ENCODE results near the gene MUC21. TPM values are rescaled to one million over a fixed set of nuclear protein-coding genes. Genes with fewer than 3 reads are reported as not detected.

MUC21 gene
- polyA plus RNA-seq, 1 of the 3 experiments (the other 2 are of a cell fraction) = not detected

- Histone ChIP-seq H3K27me3 (ENCODE audit: insufficient read depth) (peaks cover 11% of the 10 kb centered on the region; the same call in 1 of the 2 replicates), H3K79me2 (ENCODE audit: insufficient read depth) (no peaks in the 10 kb centered on the region), H3K9me3 (no peaks in the 10 kb centered on the region), H3K27ac (ENCODE audit: low read depth in 2 of 2, low read length in 1 of 2) (no peak overlapping the region), H3K9ac (no peak overlapping the region), H3K4me3 (ENCODE audit: low read depth in 2 of 2, low read length in 1 of 2) (peak overlapping the region in 1 of 2 experiments; percentile 35; a peak in 1 of 4 replicates), H3K36me3 (replicated peaks in 1 of 2; ENCODE audit: control insufficient read depth in 1 of 2, insufficient read depth in 2 of 2, low read length in 1 of 2) (no peaks in the 10 kb centered on the region), H2AFZ (ENCODE audit: low read depth) (peak overlapping the region; percentile 89; the same call in 1 of the 2 replicates), H3K4me2 (peak overlapping the region; percentile 65), H4K20me1 (ENCODE audit: insufficient read depth) (no peaks in the 10 kb centered on the region), H3K4me1 (ENCODE audit: control insufficient read depth in 1 of 2, insufficient read depth in 2 of 2, low read depth in 1 of 2, low read length in 1 of 2) (peaks cover 0 to 4% of the 10 kb centered on the region in 2 experiments; a peak in 1 of 4 replicates), H3K9me2 (no peaks in the 10 kb centered on the region), H3F3A (replicated peaks; ENCODE audit: insufficient read depth) (no peaks in the 10 kb centered on the region)
- 2% methylated on average over 14 of the region's 15 CpGs for WGBS (ENCODE audit: low lambda C conversion rate)
- POLR2A ChIA-PET = interaction anchor here (0.6 kb wide), 1 partner anchor 24 kb away, joined by 3 read pairs; no protein-coding TSS in a partner anchor
- TF ChIP-seq GATA2 (CRISPR knock-in tag; IDR thresholded peaks at IDR 0.05) (no peak), TCF12 (IDR thresholded peaks at IDR 0.05) (0 out of 2 replicates have a peak, but pooled peaks have one; percentile 15), RXRA (IDR thresholded peaks at IDR 0.05; ENCODE audit: borderline replicate concordance, low read depth) (no peak), EZH2phosphoT487 (IDR thresholded peaks at IDR 0.05; ENCODE audit: borderline replicate concordance, low read depth) (no peak), IRF3 (IDR thresholded peaks at IDR 0.05; ENCODE audit: low read depth, low read length) (no peak), SIN3A (IDR thresholded peaks at IDR 0.05; ENCODE audit: borderline replicate concordance, low read depth, low read length) (peak; percentile 30; the same call in 1 of the 2 replicates), TAF1 (IDR thresholded peaks at IDR 0.05; ENCODE audit: borderline replicate concordance, low read depth, low read length) (peak; percentile 29; the same call in 1 of the 2 replicates), SMC3 (IDR thresholded peaks at IDR 0.05; ENCODE audit: low read depth, low read length) (peak; percentile 54), TEAD4 (IDR thresholded peaks at IDR 0.05; ENCODE audit: borderline replicate concordance, insufficient read depth) (peak; percentile 85), YY1 (IDR thresholded peaks at IDR 0.05; ENCODE audit: low read depth) (peak; percentile 59; the same call in 1 of the 2 replicates), ZBTB33 (IDR thresholded peaks at IDR 0.05; ENCODE audit: borderline replicate concordance, low read depth) (no peak), RAD21 (IDR thresholded peaks at IDR 0.05; ENCODE audit: low read length) (peak; percentile 35), CTCF (IDR thresholded peaks at IDR 0.05) (peak; percentile 67)
- DNase-seq = peak; percentile 41
- CTCF ChIA-PET = interaction anchor here (0.7 to 1.4 kb wide), 2 partner anchors 17 to 18 kb away, joined by 3 read pairs; no protein-coding TSS in a partner anchor
These were observed 41.0 kb upstream of the MUC21 start for GRCh38 chr6:30942338-30943060.

All from SK-N-SH (cell line).